OCI-LY7 (cell line): ENCODE results near the gene SLC13A3.

Source experiments
- EZH2phosphoT487 ChIP-seq: fragments of 200-600 bp; sonication (generic); IDR thresholded peaks from 2 replicates; pipeline ENCODE4 v1.6.1; 2018; ENCODE audit warnings: low read depth, borderline replicate concordance, mild to moderate bottlenecking, mixed run types, antibody characterized with exemption, low read length, moderate library complexity, mixed read lengths
- TF ChIP-seq, protein P1 (sequence below): fragments of 200-600 bp; sonication (generic); conservative IDR thresholded peaks from 2 replicates; pipeline ENCODE4 v1.5.1; 2014; ENCODE audit warnings: mild to moderate bottlenecking, antibody characterized with exemption, low read length, moderate library complexity, mixed read lengths

DNA sequence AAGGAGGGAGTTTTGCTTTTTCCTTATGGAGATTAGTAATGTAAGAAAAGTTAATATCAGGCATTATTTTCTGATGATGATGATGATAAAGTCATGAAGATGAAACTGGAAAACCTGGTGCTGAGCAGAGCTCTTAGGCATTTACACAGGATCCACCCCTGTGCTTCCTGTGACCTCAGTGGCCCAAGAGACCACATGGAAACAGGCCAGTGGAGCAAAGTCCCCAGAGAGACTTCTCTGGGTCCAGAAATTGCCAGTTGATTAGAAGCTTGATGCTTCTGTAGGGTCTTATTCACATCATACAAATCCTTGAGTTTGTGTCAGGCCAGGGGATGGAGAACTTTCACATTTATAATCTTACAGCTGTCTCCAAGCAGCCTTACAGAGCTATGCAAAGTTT, 46.1 kb downstream of the SLC13A3 start:
- TF ChIP-seq, protein P1, sequence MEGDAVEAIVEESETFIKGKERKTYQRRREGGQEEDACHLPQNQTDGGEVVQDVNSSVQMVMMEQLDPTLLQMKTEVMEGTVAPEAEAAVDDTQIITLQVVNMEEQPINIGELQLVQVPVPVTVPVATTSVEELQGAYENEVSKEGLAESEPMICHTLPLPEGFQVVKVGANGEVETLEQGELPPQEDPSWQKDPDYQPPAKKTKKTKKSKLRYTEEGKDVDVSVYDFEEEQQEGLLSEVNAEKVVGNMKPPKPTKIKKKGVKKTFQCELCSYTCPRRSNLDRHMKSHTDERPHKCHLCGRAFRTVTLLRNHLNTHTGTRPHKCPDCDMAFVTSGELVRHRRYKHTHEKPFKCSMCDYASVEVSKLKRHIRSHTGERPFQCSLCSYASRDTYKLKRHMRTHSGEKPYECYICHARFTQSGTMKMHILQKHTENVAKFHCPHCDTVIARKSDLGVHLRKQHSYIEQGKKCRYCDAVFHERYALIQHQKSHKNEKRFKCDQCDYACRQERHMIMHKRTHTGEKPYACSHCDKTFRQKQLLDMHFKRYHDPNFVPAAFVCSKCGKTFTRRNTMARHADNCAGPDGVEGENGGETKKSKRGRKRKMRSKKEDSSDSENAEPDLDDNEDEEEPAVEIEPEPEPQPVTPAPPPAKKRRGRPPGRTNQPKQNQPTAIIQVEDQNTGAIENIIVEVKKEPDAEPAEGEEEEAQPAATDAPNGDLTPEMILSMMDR: no peak
- no peak for TF ChIP-seq EZH2phosphoT487
